SK-N-SH (cell line): ENCODE results near the gene ENDOV. TPM values are rescaled to one million over a fixed set of nuclear protein-coding genes. Genes with fewer than 3 reads are reported as not detected.

Source experiments
- CTCF ChIA-PET: fragments of 300-600, 350-600 bp; formaldehyde crosslinking; extraction: SDS; loops from one replicate; lab custom pipeline; 2021; lab: Yijun Ruan, JAX
- POLR2A ChIA-PET: fragments of 350-600 bp; sonication (Branson Sonifier 250); formaldehyde crosslinking; extraction: SDS; loops from one replicate; lab custom pipeline; 2020; ENCODE audit warnings: antibody characterized with exemption, inconsistent platforms; lab: Yijun Ruan, JAX
- DNase-seq: peaks from one replicate; pipeline ENCODE4 v3.0.0; 2012
- H2AFZ ChIP-seq: fragments of 200-600 bp; sonication (generic); 2 replicates; pipeline ENCODE4 v1.8.1; 2016; ENCODE audit warnings: antibody characterized with exemption, mild to moderate bottlenecking, low read depth
- H3F3A ChIP-seq: fragments of 200-600 bp; sonication (generic); replicated peaks from 2 replicates; pipeline ENCODE3; 2016; ENCODE audit warnings: antibody characterized with exemption, mild to moderate bottlenecking; ENCODE audit not compliant: insufficient read depth
- H3K27ac ChIP-seq, 2 experiments: fragments of 200-500 bp in 1 of 2; fragments of 200-600 bp in 1 of 2; sonication (Bioruptor generic) in 1 of 2; sonication (generic), shearing (Covaris generic) in 1 of 2; 2 replicates each; pipeline versions ENCODE4 v1.5.1 to v1.6.1; 2014 to 2016; ENCODE audit warnings: low read depth in 2 of 2, inconsistent platforms in 1 of 2, low read length in 1 of 2, mild to moderate bottlenecking in 1 of 2, mixed read lengths in 1 of 2
- H3K27me3 ChIP-seq: fragments of 200-600 bp; sonication (generic), shearing (Covaris generic); 2 replicates; pipeline ENCODE4 v1.6.1; 2016; ENCODE audit warnings: mixed run types; ENCODE audit not compliant: insufficient read depth
- H3K36me3 ChIP-seq, 2 experiments: fragments of 200-500 bp in 1 of 2; fragments of 200-600 bp in 1 of 2; sonication (Bioruptor generic) in 1 of 2; sonication (generic) in 1 of 2; replicated peaks in 1 of 2; 2 replicates each; pipeline versions ENCODE3 to v1.5.1; 2014 to 2016; ENCODE audit warnings: low read length in 1 of 2, mild to moderate bottlenecking in 1 of 2; ENCODE audit not compliant: insufficient read depth in 2 of 2, control insufficient read depth in 1 of 2
- H3K4me1 ChIP-seq, 2 experiments: fragments of 200-500 bp in 1 of 2; fragments of 200-600 bp in 1 of 2; sonication (Bioruptor generic) in 1 of 2; sonication (generic), shearing (Covaris generic) in 1 of 2; 2 replicates each; pipeline versions ENCODE4 v1.5.1 to v1.6.1; 2014 to 2016; ENCODE audit warnings: low read depth in 1 of 2, low read length in 1 of 2, mixed run types in 1 of 2; ENCODE audit not compliant: insufficient read depth in 2 of 2, control insufficient read depth in 1 of 2
- H3K4me2 ChIP-seq: fragments of 200-600 bp; sonication (generic), shearing (Covaris generic); 2 replicates; pipeline ENCODE4 v1.6.1; 2017; ENCODE audit warnings: mixed run types
- H3K4me3 ChIP-seq, 2 experiments: fragments of 200-500 bp in 1 of 2; fragments of 200-600 bp in 1 of 2; sonication (Bioruptor generic) in 1 of 2; sonication (generic), shearing (Covaris generic) in 1 of 2; 2 replicates each; pipeline versions ENCODE4 v1.5.1 to v1.8.1; 2014 to 2016; ENCODE audit warnings: low read depth in 2 of 2, inconsistent platforms in 1 of 2, low read length in 1 of 2, mild to moderate bottlenecking in 1 of 2, mixed read lengths in 1 of 2, moderate library complexity in 1 of 2
- H3K79me2 ChIP-seq: fragments of 200-600 bp; sonication (generic); 2 replicates; pipeline ENCODE4 v1.8.1; 2017; ENCODE audit warnings: mild to moderate bottlenecking; ENCODE audit not compliant: insufficient read depth
- H3K9ac ChIP-seq: fragments of 200-600 bp; sonication (generic); 2 replicates; pipeline ENCODE4 v1.6.1; 2017; ENCODE audit warnings: mixed run types
- H3K9me2 ChIP-seq: fragments of 200-600 bp; sonication (generic); 2 replicates; pipeline ENCODE4 v1.6.1; 2017; ENCODE audit warnings: mixed run types
- H3K9me3 ChIP-seq: fragments of 200-600 bp; sonication (generic); 2 replicates; pipeline ENCODE4 v1.6.1; 2017; ENCODE audit warnings: mixed run types, mild to moderate bottlenecking, moderate library complexity
- H4K20me1 ChIP-seq: fragments of 200-600 bp; sonication (generic); 2 replicates; pipeline ENCODE4 v1.6.1; 2017; ENCODE audit warnings: mild to moderate bottlenecking, mixed run types; ENCODE audit not compliant: insufficient read depth
- CHD2 ChIP-seq: fragments of 150-350 bp; IDR thresholded peaks from 2 replicates; pipeline ENCODE4 v1.6.1; 2018; ENCODE audit warnings: low read length; ENCODE audit not compliant: partially characterized antibody
- ELF1 ChIP-seq: IDR thresholded peaks from 2 replicates; pipeline ENCODE4 v1.4.0; 2012
- FOXJ3 ChIP-seq: sonication (generic); formaldehyde crosslinking; IDR thresholded peaks from 2 replicates; pipeline ENCODE4 v1.5.1; 2020; ENCODE audit warnings: mild to moderate bottlenecking, missing genetic modification reagents
- FOXM1 ChIP-seq: IDR thresholded peaks from 2 replicates; pipeline ENCODE4 v1.4.0; 2012; ENCODE audit warnings: low read depth, mild to moderate bottlenecking
- GABPA ChIP-seq: IDR thresholded peaks from 2 replicates; pipeline ENCODE4 v1.4.0; 2012; ENCODE audit warnings: low read depth, mild to moderate bottlenecking
- JUND ChIP-seq: IDR thresholded peaks from 2 replicates; pipeline ENCODE4 v1.4.0; 2012
- MXI1 ChIP-seq: IDR thresholded peaks from 2 replicates; pipeline ENCODE4 v1.6.1; 2012; ENCODE audit warnings: mild to moderate bottlenecking, low read depth, low read length, improper control_type of control experiment
- NFIC ChIP-seq: IDR thresholded peaks from 2 replicates; pipeline ENCODE4 v1.4.0; 2012; ENCODE audit warnings: borderline replicate concordance
- POLR2AphosphoS5 ChIP-seq: IDR thresholded peaks from 2 replicates; pipeline ENCODE4 v1.6.1; 2012; ENCODE audit warnings: low read depth, low read length
- RCOR1 ChIP-seq: fragments of 150-350 bp; IDR thresholded peaks from 2 replicates; pipeline ENCODE4 v1.6.1; 2017; ENCODE audit warnings: antibody characterized with exemption, low read length
- RFX5 ChIP-seq: IDR thresholded peaks from 2 replicates; pipeline ENCODE4 v1.6.1; 2012; ENCODE audit warnings: mild to moderate bottlenecking, improper control_type of control experiment, low read length
- SIN3A ChIP-seq: IDR thresholded peaks from 2 replicates; pipeline ENCODE4 v1.6.1; 2012; ENCODE audit warnings: low read depth, mild to moderate bottlenecking, low read length, moderate library complexity, borderline replicate concordance
- SMC3 ChIP-seq: IDR thresholded peaks from 2 replicates; pipeline ENCODE4 v1.6.1; 2012; ENCODE audit warnings: low read depth, low read length, improper control_type of control experiment
- TAF1 ChIP-seq: IDR thresholded peaks from 2 replicates; pipeline ENCODE4 v1.6.1; 2012; ENCODE audit warnings: low read depth, mild to moderate bottlenecking, low read length, moderate library complexity, borderline replicate concordance
- TEAD4 ChIP-seq: IDR thresholded peaks from 2 replicates; pipeline ENCODE4 v1.4.0; 2012; ENCODE audit warnings: mild to moderate bottlenecking, borderline replicate concordance; ENCODE audit not compliant: insufficient read depth
- ZBTB33 ChIP-seq: IDR thresholded peaks from 2 replicates; pipeline ENCODE4 v1.4.0; 2012; ENCODE audit warnings: low read depth, borderline replicate concordance
- WGBS: methylation state at CpG from one replicate; pipeline ENCODE4 v1.1.6; 2017; ENCODE audit warnings: low lambda C conversion rate; 5-methylcytosine and 5-hydroxymethylcytosine counted together
- polyA plus RNA-seq, 3 experiments: library from polyadenylated mRNA; depleted of rRNA; stranded (reverse); fragments of >200 nt; gene quantifications; 2 replicates each; pipeline ENCODE4 v1.2.3, GENCODE V29; 2012
- TF ChIP-seq, protein P1 (sequence below): IDR thresholded peaks from 2 replicates; pipeline ENCODE4 v1.4.0; 2012; ENCODE audit warnings: low read depth
- TF ChIP-seq, protein P2 (sequence below): IDR thresholded peaks from 2 replicates; pipeline ENCODE4 v1.6.1; 2012; ENCODE audit warnings: mild to moderate bottlenecking, low read depth, low read length, moderate library complexity

Gene ENDOV
- polyA plus RNA-seq, 1 of the 3 experiments (the other 2 are of a cell fraction): 83.6 TPM

GRCh38 chr17:80449930-80450576 lies 35.1 kb downstream of the ENDOV start:
- no peak for DNase-seq
- ChIA-PET POLR2A (no interaction called here), CTCF (interaction anchor here (2.6 kb wide), 1 partner anchor 126 kb away, joined by 10 read pairs; no protein-coding TSS in a partner anchor)
- Histone ChIP-seq H3F3A (no peaks in the 10 kb centered on the region), H4K20me1 (no peaks in the 10 kb centered on the region), H3K9ac (no peak overlapping the region), H3K79me2 (peaks cover 6% of the 10 kb centered on the region; the same call in 1 of the 2 replicates), H3K4me2 (no peak overlapping the region), H3K4me3 (no peak overlapping the region), H2AFZ (no peak overlapping the region), H3K36me3 (no peaks in the 10 kb centered on the region), H3K4me1 (peaks cover 0 to 26% of the 10 kb centered on the region in 2 experiments; a peak in 1 of 4 replicates), H3K9me2 (no peaks in the 10 kb centered on the region), H3K27me3 (no peaks in the 10 kb centered on the region), H3K27ac (no peak overlapping the region), H3K9me3 (no peaks in the 10 kb centered on the region)
- no peak for TF ChIP-seq TEAD4
- no peak for TF ChIP-seq MXI1
- TF ChIP-seq ZBTB33: no peak
- TF ChIP-seq FOXM1: no peak
- no peak for TF ChIP-seq FOXJ3
- TF ChIP-seq, protein P1, sequence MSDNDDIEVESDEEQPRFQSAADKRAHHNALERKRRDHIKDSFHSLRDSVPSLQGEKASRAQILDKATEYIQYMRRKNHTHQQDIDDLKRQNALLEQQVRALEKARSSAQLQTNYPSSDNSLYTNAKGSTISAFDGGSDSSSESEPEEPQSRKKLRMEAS: no peak
- no peak for TF ChIP-seq GABPA
- TF ChIP-seq POLR2AphosphoS5: no peak
- no peak for TF ChIP-seq CHD2
- 80% methylated on average over 18 of the region's 18 CpGs for WGBS

DNA sequence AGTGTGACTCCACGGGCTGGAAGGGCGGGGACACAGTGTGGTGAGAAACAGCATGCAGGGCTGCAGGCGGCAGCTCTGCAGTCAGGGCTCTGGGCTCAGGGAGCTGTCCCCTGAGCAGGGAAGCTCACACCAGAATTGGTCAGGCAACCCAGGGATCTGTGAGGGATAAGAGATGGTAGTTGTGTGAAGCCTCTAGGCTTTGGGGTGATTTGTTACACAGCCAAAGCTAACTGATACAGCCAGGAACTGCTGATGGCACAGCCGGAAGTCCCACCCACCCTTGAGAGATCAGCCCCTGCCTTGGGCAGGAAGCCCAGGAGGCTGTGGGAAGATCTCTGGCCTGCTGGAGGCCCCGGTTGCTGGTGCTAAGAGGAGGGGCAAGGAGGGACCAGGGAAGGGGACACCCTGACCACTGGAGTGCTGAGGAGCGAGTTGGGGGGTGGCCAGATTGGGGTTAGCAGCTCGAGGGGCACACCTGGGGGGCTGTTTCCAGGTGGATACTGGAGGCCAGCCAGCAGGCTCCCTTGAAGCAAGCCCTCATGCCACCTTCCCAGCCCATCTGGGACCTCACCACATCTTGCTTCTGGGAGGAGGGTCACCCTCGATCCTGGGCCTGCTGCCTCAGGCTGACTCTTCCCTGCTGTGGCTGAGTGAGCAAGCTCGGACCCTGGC lies 36.3 kb downstream of the ENDOV start:
- Histone ChIP-seq H3K79me2 (peaks cover 6% of the 10 kb centered on the region; the same call in 1 of the 2 replicates), H3K4me3 (no peak overlapping the region), H3K9ac (no peak overlapping the region), H3K4me1 (peaks cover 0 to 34% of the 10 kb centered on the region in 2 experiments; a peak in 1 of 4 replicates), H3K9me2 (no peaks in the 10 kb centered on the region), H3K4me2 (no peak overlapping the region), H2AFZ (no peak overlapping the region), H3K27ac (no peak overlapping the region), H3F3A (peaks cover 5% of the 10 kb centered on the region), H3K9me3 (no peaks in the 10 kb centered on the region), H3K36me3 (no peaks in the 10 kb centered on the region), H4K20me1 (no peaks in the 10 kb centered on the region), H3K27me3 (no peaks in the 10 kb centered on the region)
- ChIA-PET CTCF (interaction anchor here (0.9 to 2.6 kb wide), 3 partner anchors 24 to 651 kb away, joined by 3 to 10 read pairs (median 3); no protein-coding TSS in a partner anchor), POLR2A (no interaction called here)
- WGBS: 74% methylated on average over 9 of the region's 9 CpGs
- DNase-seq: no peak
- TF ChIP-seq RFX5 (no peak), RCOR1 (no peak), JUND (no peak), SIN3A (no peak), TAF1 (no peak), MXI1 (no peak), CHD2 (no peak), ELF1 (no peak), NFIC (no peak), SMC3 (no peak), ZBTB33 (no peak), FOXM1 (no peak)
- TF ChIP-seq, protein P2, sequence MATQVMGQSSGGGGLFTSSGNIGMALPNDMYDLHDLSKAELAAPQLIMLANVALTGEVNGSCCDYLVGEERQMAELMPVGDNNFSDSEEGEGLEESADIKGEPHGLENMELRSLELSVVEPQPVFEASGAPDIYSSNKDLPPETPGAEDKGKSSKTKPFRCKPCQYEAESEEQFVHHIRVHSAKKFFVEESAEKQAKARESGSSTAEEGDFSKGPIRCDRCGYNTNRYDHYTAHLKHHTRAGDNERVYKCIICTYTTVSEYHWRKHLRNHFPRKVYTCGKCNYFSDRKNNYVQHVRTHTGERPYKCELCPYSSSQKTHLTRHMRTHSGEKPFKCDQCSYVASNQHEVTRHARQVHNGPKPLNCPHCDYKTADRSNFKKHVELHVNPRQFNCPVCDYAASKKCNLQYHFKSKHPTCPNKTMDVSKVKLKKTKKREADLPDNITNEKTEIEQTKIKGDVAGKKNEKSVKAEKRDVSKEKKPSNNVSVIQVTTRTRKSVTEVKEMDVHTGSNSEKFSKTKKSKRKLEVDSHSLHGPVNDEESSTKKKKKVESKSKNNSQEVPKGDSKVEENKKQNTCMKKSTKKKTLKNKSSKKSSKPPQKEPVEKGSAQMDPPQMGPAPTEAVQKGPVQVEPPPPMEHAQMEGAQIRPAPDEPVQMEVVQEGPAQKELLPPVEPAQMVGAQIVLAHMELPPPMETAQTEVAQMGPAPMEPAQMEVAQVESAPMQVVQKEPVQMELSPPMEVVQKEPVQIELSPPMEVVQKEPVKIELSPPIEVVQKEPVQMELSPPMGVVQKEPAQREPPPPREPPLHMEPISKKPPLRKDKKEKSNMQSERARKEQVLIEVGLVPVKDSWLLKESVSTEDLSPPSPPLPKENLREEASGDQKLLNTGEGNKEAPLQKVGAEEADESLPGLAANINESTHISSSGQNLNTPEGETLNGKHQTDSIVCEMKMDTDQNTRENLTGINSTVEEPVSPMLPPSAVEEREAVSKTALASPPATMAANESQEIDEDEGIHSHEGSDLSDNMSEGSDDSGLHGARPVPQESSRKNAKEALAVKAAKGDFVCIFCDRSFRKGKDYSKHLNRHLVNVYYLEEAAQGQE: no peak
- TF ChIP-seq, protein P1: no peak
